ENCODE results near the gene KNG1.
"Not testable (repeated sequence)": the region's sequence is repeated elsewhere in the genome, so short reads cannot be mapped to it uniquely, and the experiment has no call there.

Gene KNG1

DNA sequence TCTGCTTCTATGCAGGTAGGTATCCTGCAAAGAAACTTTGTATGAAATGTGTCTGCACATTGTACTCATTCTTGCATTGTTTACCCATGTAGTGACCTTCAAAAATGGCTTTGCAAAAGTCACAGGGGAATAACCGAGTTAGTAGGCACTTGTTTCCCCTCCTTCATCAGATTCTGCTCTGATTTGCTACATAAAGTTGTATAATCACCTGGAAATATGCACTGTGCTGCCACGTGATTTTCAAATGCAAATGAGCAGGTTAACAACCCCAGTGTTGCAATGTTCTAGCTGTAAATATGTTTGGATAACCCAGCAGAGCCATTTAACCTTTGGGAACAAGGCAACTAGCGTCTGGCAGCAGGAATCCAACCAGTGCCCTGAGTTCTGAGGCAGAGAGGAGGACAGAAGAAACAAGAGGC lies at the start of gene KNG1:
TSS of gene KNG1 (plus strand) at position 321 of the 419 bp plus-strand sequence. CDS start 184 bp downstream, outside the sequence.
- in situ Hi-C loops (cut with MboI; ENCODE audit: low sequenced_read_pairs) = no loop called here

- in situ Hi-C loops (cut with MboI; ENCODE audit: low sequenced_read_pairs) = no loop called here
Observed at GRCh38 chr3:186668426-186668825, 48.7 kb upstream of the KNG1 start.

DNA sequence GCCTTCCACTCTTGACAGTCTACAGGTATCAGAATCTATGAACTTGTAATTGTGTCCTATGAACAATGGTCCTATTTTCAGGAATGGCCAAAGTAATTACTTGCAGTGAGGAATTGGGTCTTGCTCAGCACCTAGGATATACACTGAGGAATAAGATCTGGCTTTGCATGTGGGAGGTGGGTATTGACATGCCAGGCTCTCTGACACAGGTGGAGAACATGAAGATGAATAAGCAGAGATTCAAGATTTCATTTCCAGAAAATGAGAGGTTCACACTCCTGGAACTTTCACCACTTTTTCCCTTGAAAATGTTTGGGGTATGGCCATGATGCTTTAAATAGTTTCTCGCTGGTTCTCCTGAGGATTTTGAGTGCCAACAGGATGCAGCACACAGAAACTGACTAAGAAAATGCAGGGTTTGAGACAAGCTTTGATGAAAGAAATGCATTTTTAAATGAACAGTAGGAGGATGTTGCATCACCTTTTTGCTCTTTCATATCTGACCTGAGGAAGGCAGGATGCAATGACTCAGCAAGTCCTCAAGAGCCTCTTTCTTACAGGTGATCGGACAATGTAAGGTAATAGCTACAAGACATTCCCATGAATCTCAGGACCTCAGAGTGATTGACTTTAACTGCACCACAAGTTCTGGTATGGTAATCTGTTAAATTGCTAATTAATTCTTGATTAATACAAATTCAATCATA lies 47.6 kb upstream of the KNG1 start:
- in situ Hi-C loops (cut with MboI; ENCODE audit: low sequenced_read_pairs) = no loop called here

- in situ Hi-C loops (cut with MboI; ENCODE audit: low sequenced_read_pairs) = no loop called here
Observed at GRCh38 chr3:186670155-186670554, 47.0 kb upstream of the KNG1 start.

DNA sequence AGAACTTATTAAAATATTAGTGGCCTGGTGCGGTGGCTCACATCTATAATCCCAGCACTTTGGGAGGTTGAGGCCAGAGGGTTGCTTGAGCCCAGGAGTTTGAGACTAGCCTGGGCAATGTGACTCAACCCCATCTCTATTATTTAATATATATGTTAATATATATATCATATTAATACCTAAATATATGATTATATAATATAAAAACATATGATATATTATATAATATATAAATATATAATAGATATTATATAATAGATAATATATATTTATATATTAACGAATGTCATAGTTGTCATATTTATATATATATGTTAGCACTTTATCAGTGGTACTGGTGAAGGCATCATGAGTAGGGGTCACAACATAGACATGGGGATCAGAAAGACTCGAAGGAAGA lies 46.1 kb upstream of the KNG1 start:
- in situ Hi-C loops (cut with MboI; ENCODE audit: low sequenced_read_pairs) = no loop called here

DNA sequence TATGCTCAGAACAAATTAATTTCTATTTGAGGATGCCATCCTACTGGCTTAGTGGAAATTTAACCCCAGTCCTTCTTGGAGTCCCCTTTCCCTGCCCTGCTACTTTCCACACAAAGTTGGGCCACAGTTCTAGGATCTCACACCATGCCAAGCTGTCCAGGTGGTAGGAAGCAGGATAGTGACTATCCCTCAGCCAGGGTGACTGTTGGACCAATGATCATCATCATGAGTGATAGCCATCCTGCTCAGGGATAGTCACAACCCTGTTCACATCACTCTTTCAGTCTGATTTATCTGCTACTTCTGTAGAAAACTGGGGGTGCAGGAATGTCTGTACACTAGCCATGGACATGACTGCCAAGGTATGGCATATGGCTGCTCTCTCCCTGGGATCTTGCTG lies 38.6 kb upstream of the KNG1 start:
- in situ Hi-C loops (cut with MboI; ENCODE audit: low sequenced_read_pairs) = no loop called here

- in situ Hi-C loops (cut with MboI; ENCODE audit: low sequenced_read_pairs) = no loop called here
Observed at GRCh38 chr3:186679151-186679550, 38.0 kb upstream of the KNG1 start.

DNA sequence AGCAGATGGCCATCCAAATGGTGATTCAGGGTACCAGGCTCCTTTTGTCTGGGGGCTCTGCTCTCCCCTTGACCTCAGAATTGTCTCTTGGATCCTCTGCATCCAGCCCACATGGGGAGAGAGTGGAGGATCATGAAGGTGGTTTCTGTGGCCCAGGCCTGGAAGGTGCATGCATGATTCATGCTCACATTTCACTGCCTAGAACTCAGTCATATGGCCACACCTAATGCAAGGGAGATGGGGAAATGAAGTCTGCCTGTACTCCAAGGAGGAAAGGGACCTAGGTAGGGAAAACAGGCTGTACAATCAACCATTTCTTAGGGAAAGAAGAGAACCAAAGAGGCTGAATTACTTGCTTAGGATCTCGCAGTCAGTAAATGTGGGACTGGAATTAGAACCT lies 36.3 kb upstream of the KNG1 start:
- in situ Hi-C loops (cut with MboI; ENCODE audit: low sequenced_read_pairs) = no loop called here

- in situ Hi-C loops (cut with MboI; ENCODE audit: low sequenced_read_pairs) = no loop called here
Observed at GRCh38 chr3:186682812-186683211, 34.3 kb upstream of the KNG1 start.

DNA sequence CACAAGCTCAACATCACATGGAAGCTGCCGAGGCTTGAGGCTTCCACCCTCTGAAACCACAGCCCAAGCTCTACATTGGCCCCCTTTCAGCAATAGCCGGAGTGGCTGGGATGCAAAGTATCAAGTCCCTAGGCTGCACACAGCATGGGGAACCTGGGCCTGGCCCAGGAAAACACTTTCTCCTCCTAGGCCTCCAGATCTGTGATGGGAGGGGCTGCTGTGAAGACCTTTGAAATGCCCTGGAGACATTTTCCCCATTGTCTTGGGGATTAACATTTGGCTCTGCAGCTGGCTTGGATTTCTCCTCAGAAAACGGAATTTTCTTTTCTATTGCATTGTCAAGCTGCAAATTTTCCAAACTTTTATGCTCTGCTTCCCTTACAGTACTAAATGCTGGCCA lies 33.2 kb upstream of the KNG1 start:
- in situ Hi-C loops (cut with MboI; ENCODE audit: low sequenced_read_pairs) = no loop called here

GRCh38 chr3:186686475-186686874 lies 30.7 kb upstream of the KNG1 start:
- in situ Hi-C loops (cut with MboI; ENCODE audit: low sequenced_read_pairs) = not testable (repeated sequence)

- in situ Hi-C loops (cut with MboI; ENCODE audit: low sequenced_read_pairs) = no loop called here
Observed at GRCh38 chr3:186687120-186687651, 30.0 kb upstream of the KNG1 start.

DNA sequence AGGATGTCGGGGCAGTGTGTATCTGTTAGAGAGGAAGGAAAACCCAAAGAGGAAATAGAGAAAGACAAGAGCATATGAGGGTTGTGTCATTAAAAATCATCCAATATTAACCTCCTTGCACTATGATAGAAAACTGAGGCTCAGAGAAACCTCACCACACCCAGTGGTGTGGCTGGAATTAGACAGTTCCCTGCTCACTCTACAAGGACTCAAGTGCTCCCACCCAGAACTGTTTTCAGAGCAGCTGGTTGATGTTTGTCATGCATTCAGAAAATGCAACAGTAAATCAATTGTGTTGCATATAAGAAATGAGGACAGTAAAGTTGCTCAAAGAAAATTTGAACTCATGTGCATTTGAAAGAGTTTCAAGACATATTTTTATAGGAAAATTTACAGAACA lies 26.9 kb upstream of the KNG1 start:
- in situ Hi-C loops (cut with MboI; ENCODE audit: low sequenced_read_pairs) = not testable (repeated sequence)

GRCh38 chr3:186691676-186692075 lies 25.5 kb upstream of the KNG1 start:
- in situ Hi-C loops (cut with MboI; ENCODE audit: low sequenced_read_pairs) = no loop called here

- in situ Hi-C loops (cut with MboI; ENCODE audit: low sequenced_read_pairs) = no loop called here
Observed at GRCh38 chr3:186693843-186694242, 23.3 kb upstream of the KNG1 start.

DNA sequence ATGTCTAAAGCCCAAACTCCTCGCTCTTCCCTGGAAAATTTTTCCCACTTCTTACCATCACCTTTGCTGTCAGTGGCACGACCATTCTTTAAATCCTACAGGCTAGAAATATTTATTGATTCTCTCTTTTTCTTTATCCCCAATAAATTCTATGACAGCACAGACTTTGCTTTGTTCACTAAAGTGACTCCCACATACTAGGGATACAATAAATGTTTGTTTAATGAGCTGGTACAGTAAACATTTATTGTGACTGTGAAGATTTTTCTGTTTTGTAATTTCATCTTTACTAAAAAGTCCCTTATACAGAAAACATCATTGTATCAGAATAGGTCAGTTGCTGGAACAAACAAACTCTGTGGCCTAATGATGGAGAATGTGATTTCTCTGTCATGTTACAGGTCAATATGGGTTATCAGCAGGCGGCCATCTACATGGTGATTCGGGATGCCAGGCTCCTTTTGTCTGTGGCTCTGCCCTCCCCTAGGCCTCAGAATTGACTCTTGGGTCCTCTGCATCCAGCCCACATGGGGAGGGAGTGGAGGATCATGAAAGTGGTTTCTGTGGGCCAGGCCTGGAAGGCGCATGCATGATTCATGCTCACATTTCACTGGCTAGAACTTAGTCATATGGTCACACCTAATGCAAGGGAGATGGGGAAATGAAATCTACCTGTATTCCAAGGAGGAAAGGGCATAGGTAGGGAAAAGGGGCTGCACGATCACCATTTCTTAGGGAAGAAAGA lies 22.7 kb upstream of the KNG1 start:
- in situ Hi-C loops (cut with MboI; ENCODE audit: low sequenced_read_pairs) = no loop called here

DNA sequence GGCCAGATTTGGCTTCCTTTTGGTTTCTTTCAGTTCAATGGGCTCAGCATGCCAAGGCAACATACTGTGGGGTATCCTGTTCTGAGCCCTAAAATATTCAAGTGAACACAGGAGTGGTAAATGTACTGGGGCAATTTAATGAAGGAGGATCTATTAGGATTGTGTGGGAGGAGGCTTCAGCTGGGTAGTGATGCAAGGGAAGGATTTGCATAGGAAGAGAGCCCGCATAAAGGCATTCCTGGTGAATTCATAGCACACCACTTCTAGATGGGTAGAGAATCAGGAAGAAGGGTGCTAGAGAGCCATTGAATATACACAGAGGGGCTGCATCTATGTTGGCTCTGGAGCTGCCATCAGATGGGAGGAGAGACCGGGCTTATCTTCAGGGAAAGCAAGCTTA lies 20.6 kb upstream of the KNG1 start:
- in situ Hi-C loops (cut with MboI; ENCODE audit: low sequenced_read_pairs) = no loop called here

DNA sequence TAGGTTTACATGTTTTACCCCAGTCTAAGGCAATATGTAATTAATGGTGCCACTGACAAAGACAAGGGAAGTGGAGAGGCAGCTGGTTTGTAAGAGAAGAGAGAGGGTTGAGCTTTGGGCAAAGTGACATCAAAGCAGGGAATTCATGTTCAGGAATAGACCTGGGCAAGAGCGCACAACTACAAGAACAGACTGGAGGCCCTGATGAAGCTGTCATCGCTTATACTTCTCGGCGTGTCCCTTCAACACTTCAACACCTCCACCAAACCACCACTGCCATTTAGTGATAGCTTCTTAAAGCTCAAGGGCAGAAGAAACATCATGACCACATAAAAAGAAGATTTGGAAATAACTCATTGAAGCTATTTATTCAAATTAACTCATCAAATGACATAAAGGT lies 19.6 kb upstream of the KNG1 start:
- in situ Hi-C loops (cut with MboI; ENCODE audit: low sequenced_read_pairs) = no loop called here

- in situ Hi-C loops (cut with MboI; ENCODE audit: low sequenced_read_pairs) = no loop called here
Observed at GRCh38 chr3:186700267-186700666, 16.9 kb upstream of the KNG1 start.

DNA sequence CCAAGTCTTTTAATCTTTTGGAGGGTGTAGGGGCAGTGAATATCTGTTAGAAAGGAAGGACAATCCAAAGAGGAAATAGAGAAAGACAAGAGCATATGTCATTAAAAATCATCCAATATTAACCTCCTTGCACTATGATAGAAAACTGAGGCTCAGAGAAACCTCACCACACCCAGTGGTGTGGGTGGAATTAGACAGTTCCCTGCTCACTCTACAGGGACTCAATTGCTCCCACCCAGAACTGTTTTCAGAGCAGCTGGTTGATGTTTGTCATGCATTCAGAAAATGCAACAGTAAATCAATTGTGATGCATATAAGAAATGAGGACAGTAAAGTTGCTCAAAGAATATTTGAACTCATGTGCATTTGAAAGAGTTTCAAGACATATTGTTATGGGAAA lies 14.7 kb upstream of the KNG1 start:
- in situ Hi-C loops (cut with MboI; ENCODE audit: low sequenced_read_pairs) = not testable (repeated sequence)

DNA sequence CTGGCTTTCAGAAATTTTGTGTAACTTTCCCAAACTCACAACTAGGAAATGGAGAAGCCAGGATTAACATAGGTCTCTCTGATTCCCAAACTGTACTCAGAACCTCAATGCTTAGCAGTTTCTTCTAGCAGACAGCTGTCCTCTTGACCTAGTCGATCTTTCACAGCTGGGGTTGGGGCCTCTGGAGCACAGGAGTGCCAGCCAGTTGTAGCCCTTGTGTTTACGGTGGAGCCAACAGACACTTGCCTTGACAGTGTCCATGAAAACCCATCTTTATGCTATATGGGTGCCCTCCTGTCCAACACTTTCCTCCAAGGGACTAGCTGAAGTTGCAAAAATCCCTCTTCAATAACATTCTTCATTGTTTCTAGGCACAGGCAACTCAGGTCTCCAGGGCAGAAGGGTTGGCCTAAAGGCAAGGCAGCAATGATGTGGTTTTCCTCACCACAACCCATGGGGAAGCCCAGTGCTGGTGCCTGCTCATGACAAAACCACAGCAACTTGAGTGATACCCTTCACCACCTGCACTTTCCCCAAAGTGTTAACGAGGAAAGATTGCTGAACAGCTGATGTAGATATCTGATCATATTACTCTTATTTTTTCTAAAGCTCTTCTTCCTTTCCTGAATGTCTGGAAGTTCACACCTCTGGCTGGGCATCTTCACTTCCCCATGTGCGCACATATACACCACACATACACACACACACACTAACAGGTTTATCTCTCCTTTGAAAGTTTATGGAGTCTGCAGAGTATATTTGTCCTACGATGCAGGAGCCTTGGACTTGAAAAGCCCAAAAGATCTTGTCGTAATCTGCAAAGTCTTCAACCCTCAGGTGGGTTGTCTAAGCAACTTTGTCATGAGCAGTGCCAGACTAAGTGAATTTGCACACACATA lies 11.0 kb upstream of the KNG1 start:
- in situ Hi-C loops (cut with MboI; ENCODE audit: low sequenced_read_pairs) = no loop called here
